Dermis blood vessel endothelial cell (primary cell): Measurements from ENCODE around the gene MRPL36. TPM values are rescaled to one million over a fixed set of nuclear protein-coding genes. Genes with fewer than 3 reads are reported as not detected.
"Not testable (repeated sequence)": the region's sequence is repeated elsewhere in the genome, so short reads cannot be mapped to it uniquely, and the experiment has no call there.

ENCODE experiments used
- DNase-seq: peaks from one replicate; pipeline ENCODE4 v3.0.0; 2010
- total RNA-seq: library from RNA; depleted of rRNA; stranded (reverse); fragments of >200 nt; gene quantifications from 2 replicates; pipeline ENCODE4 v1.2.3, GENCODE V29; 2014

The MRPL36 gene
- 32.2 and 36.9 TPM in 2 replicates for total RNA-seq

DNA sequence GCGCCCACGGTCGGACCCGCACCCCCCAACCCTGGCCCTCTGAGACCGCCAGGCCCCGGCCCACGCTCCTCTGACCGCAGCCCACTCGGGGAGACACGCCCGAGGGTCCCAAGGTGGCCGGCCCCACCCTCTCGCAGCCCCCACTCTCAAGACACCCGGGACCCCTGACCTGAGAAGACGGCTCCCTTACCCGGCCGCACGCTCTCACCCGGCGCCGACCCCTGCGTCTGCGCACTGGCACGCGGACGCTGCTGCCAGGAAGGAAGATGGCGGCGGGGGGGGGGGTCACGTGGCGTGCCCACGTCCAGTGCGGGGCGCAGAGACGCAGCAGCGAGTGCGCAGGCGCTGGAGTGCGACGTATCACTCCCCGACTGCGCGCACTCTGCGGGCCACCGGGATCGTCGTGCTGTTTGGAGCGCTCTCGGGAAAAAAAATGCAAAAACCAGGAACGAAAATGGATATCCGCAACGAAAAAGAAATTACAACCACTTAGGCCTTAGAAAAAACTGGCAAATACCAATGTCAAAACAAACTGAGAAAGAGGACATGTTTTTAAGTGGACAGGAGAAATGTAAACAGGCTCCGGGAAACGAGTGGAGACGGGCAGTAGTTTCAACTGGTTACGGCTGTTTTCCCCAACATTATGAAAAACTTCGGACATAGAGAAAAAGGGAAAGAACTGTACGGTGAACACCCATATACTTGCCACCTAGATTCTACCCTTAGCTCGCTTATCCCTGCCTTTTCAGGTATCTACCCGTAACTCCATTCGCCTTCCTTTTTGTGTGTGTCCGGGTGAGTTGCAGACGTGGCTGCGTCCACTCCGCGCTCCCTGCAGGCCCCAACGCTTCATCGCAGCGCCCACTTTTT is at the start of gene MRPL36:
MRPL36 (minus strand) TSS at position 236 of the 870 bp plus-strand sequence. CDS start 902 bp downstream, outside the sequence.
- peak; percentile 96 for DNase-seq

DNA sequence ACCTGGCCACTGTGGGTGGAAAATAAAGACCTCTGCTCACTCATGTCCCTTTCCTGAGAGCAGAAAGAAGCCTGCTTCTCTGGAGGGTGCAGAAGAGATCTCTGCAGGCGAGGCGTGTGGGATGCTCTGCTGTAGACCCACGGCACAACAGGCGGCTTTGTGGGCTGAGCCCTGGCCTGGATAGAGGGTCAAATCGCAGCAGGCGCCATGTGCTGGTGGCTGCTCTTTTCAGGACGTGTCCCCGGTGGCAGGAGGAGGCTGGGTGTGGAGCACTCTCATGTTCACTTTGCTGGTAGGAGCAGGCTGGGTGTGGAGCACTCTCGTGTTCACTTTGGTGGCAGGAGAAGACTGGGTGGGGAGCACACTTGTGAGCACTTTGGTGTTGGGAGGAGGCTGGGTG is 48.0 kb upstream of the MRPL36 start:
- no peak for DNase-seq

DNA sequence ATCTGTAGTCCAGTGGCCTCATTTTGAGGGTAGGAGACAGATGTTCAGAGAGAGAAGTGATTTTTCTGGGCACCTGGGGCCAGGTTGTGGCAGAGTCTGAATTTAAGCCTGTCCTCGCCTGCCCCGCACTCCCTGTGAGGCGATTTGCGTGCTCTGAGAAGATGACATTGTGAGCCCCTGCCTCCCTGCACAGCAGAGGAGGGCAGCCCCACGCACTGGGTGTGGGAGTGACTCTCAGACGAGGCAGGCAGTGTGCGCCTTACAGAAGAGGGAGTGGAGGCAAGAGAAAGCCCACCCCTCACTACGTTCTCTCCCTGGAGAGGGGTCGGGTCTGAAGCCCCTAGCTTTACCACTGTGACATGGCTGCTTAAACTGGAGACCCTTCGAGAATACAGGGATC is 47.4 kb upstream of the MRPL36 start:
- no peak for DNase-seq

DNA sequence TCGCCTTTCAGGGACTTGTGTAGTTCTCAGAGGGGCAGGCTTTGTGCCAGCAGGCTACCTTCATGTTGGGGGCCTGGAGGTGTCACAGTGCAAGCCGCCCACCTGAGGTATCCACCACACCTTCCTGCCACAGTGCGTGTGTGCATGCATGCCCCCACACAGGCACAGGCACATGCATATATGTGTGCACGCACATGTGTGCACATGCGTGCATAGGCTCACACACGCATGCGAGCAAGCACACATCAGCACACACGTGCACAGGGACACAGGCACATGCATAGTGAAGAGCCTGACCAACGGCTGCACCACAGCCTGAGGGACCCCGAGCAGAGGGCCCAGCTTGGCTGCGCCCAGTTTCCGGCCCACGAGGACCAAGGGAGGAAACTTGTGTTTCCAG is 46.9 kb upstream of the MRPL36 start:
- DNase-seq = no peak

DNA sequence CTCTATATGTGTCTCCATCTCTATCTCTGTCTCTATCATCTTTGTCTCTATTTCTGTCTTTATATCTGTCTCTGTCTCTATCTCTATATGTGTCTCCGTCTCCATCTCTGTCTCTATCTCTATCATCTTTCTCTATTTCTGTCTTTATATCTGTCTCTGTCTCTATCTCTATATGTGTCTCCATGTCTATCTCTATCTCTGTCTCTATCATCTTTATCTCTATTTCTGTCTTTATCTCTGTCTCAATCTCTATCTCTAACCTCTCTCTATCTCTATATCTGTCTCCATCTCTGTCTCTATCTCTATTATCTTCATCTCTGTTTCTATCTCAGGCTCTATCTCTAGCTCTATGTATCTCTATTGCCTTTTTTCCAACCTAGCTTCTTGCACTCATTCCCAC is 46.1 kb upstream of the MRPL36 start:
- DNase-seq = no peak

GRCh38 chr5:1844708-1845436 is 45.2 kb upstream of the MRPL36 start:
- no peak for DNase-seq

GRCh38 chr5:1843761-1844160 is 44.1 kb upstream of the MRPL36 start:
- DNase-seq = not testable (repeated sequence)

DNA sequence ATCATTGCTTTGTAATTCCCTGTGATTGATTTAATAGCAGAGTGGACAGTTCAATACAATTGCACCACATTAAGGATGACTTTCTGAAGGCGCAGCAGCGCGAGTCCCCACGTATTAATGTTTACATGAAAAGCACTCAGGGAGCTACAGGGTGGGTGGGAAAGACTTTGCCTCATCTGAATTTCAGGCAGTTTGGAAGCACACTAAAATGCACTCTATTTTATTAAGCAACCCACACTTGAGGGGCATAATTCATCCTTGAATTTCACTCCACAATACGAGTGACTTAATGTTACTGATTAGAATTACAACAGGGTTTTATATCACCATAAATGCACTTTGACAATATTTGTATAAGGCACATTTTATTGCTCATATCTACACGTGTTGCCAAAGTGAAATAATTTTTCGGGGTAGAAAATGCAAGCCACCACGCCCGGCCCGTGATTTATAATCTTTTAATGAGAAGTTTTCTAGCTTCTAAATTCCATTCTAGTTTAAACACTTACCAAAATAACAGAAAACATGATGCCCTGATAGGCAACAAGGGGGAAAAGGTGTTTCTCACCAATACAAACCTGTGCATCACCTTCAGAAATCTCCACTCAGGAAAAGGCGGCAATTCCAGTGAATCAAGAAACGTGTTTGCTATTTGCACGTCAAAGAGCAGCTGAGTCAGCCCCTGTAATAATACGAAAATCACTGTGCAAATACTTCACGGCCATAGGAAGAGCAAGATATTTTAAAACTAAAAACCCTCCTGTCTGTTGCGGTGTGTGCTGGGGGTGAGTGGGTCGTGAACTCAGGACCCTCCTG is 42.6 kb upstream of the MRPL36 start:
- no peak for DNase-seq

DNA sequence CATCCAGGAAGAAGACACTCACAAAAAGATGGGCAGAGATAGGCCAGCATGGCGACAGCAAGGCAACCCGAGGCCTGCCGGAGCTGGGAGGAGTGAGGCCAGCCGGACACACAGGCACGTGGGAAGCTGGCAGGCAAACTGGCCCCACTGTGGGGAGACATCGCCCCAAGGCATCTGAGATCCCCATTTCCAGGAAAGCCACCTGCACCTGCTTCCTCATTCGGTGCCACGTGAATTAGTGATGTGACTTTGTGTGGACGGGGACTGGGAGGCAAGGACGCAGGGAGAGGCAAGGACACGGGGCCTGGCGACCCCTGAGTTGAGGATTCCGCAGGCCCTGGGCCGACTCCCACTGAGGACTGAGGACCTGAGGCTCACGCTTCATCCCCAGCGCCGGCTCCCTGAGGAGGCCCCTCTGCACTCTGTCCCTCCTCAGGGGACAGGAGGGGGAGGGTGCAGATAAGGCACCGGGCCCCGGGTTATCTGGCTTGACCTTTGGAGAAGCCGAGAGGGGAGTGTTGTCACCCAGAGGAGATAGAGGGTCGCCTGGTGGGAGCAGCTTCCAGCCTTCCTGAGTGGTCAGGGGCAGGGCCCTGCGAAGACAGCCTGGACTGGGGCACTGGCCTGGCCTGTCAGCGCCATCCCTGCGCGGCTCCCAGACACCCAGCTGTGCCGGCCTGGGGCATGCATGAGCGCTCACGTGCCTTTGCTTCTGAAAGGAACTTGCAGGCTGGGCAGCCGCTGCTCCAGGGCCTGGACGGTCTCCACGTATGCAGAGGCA is 41.3 kb upstream of the MRPL36 start:
- no peak for DNase-seq

GRCh38 chr5:1840071-1840547 is 40.5 kb upstream of the MRPL36 start:
- DNase-seq = no peak

DNA sequence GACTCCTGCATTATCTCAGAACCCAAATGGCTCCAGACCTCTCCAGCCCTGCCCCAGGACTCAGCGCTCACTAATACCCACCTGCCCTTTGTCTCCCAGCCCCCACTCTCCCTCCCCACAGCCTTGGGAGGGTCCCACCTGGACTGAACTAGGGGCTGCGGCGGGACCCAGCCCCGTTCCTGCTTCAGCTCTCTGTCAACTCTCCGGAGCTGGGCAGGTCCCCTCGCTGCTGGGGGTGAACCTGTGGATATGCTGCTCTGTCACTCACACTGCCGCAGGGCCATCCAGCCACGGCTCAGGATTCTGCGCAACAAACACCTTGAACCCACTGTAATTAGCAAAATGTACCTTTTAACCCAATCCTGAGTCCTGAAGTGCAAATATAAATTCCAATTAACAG is 38.4 kb upstream of the MRPL36 start:
- DNase-seq = no peak

DNA sequence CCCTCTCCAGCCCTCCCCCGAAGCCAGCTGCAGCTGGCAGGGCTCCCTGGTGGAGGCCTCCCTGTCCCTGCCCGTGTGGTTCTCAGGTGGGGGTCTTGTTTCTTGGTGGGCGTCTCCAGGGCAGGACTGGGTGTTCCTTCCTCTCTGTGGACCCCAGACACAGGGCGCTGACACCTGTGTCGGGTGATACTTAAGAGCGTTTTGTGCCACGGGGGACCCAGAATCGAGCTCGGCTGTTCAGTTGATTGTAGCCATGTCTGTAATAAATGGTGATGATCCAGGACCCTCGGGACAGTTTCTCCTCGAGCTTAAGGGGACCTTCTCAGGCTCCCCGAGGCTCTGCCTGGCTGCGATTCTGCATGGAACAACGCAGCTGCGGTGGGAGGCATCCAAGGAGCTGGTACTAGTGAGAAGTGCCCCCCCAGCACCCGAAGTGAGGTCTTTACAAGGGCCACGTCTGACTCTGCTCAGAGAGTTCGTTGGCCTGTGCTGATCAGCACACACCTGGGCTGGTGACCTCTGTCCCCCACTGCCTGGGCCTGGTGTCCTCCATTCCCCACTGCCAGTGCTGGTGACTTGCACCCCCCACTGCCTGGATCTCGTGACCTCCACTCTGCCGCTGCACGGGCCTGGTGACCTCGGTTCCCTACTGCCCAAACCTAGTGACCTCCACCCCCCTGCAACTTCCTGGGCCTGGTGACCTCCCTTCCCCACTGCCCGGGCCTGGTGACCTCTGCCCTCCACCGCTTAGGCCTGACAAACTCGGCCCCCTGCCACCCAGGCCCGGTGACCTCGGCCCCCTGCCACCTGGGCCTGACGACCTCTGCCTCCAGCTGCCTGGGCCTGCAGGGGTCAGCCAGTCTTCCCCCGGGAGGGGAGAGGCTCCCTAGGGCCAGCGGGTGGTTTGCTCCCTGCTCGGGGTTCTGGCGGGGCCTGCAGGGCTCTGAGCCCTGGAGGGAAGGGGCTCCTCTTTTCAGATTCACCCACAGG is 37.5 kb upstream of the MRPL36 start:
- DNase-seq = no peak

DNA sequence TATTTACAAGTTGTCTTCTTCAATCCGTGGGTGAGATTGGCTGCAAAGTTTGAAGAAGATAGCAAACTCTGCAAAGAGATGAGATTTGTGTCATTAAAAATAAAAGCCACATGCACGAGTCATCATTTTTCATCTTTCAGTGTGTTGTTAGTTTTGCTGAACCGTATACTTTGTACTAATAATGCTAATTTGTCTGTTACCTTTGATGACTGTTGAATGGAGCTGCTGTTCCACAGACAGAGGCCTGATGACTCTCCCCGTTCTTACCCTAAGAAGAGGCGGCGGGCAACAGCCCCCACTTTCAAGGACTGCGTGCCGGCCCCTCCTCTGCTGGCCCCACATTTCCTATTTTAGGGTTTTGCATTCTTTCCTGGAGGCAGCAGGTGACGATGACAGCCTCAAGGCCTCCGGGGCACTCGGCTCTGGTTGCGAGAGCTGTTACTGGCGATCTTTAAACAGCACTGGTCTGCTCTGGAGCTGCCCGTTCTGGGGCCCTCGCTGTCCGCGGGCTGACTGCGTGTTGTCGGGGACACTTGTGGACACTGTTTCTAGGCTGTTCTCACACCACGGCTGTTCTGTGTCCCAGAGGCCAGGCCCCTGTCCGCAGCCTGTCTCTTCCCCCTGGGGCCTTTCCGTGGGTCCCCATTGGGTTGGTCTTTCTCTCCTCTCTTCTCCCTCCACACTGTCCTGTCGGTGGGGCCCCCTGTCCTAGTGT is 36.7 kb upstream of the MRPL36 start:
- DNase-seq = no peak

- no peak for DNase-seq
Observed at GRCh38 chr5:1835431-1835830, 35.8 kb upstream of the MRPL36 start.

- no peak for DNase-seq
Observed at GRCh38 chr5:1834721-1835429, 35.2 kb upstream of the MRPL36 start.

DNA sequence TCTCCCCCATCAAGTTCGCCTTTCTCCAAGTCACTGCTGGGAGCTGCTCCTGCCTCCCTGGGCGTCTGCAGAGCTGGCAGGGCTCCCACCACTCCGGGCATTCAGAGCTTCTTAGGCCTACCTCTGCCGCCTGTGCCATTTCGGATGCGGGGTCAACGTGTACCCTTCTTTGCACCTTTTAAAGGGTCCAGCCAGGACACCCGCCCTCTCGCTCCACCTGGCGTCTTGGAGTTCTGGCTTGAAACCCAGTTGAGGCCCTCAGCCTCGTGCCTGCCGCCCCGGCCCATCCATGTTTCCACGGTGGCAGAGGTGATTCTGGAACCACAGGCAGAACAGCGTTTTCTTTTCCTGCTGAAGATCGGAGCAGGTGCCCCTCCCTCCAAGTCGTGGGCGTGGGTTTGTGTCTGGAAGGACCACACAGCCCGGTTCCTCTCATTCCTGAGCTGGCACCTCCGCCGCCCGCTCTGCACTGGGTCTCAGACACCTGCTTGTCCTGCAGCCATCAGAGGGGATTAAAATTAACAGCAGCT is 34.5 kb upstream of the MRPL36 start:
- DNase-seq = no peak

GRCh38 chr5:1833264-1834021 is 33.8 kb upstream of the MRPL36 start:
- DNase-seq = no peak

GRCh38 chr5:1832511-1833250 is 33.0 kb upstream of the MRPL36 start:
- DNase-seq = no peak
